COLO668 (cell line): Measurements from ENCODE around the gene CELA2A.
"Not testable (repeated sequence)": the region's sequence is repeated elsewhere in the genome, so short reads cannot be mapped to it uniquely, and the experiment has no call there.

Experiments
- DNase-seq: peaks from one replicate; lab custom pipeline; 2025; ENCODE audit not compliant: unreplicated experiment; lab: John Stamatoyannopoulos, UW

CELA2A gene

DNA sequence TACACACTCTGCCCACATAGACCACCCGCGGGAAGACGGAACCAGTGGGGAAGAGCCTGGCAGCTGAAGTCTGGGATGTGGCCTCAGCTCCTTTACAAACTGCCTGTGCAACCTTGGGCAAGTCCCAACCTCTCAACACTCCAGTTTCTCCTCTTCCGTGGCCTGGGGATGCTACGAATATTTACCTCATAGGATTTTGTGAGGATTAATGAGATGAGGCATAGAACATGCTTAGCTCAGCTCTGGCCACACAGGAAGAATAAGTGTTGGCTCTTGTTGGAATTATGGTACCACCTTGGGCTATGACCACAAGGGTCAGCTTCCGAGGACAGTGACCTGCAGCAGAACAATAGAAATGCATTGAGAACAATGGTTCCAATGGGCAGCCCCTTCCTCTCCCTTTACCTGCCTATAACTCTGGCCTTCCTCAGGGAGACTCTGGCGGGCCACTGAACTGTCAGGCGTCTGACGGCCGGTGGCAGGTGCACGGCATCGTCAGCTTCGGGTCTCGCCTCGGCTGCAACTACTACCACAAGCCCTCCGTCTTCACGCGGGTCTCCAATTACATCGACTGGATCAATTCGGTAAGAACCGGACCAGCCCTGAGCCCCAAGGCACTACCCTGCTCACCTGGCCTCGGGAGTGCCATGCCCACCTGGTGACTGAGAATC is 10.6 kb downstream of the CELA2A start:
- not testable (repeated sequence) for DNase-seq

DNA sequence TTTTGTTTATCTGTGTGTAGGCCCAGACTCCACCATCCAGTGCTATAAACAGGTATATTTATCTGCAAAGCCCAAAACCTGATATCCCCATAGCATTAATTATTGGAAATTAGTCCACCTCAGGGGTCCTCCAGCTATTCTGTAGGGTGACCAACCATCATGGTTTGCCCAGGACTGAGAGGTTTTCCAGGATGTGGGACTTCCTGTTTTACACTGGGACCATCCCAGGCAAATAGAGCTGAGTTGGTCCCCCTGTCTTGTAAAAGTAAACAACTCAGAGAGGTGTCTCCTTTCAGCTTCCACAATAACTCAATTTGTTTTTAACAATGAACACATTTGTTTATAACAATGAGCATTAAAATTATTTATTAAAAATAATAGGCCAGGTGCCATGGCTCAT is 11.6 kb downstream of the CELA2A start:
- no peak for DNase-seq

DNA sequence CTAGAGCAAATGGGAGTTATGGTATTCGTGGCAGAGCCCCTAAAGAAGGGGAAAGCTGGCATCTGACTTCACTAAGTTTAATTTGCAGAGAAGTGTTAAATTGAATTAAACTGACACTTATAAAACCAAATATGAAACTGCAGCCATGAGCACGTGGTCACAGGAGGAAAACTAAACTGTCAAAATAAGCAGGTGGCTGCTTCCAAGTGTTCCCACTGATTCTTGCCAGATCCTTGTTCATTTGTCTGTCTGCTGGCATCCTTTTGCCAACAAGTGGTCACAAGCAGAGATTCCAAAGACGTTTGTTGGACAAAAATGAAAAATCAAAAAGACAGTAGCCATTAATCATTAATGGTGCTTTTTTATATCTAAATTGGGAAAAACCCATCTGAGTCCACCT is 12.8 kb downstream of the CELA2A start:
- no peak for DNase-seq

DNA sequence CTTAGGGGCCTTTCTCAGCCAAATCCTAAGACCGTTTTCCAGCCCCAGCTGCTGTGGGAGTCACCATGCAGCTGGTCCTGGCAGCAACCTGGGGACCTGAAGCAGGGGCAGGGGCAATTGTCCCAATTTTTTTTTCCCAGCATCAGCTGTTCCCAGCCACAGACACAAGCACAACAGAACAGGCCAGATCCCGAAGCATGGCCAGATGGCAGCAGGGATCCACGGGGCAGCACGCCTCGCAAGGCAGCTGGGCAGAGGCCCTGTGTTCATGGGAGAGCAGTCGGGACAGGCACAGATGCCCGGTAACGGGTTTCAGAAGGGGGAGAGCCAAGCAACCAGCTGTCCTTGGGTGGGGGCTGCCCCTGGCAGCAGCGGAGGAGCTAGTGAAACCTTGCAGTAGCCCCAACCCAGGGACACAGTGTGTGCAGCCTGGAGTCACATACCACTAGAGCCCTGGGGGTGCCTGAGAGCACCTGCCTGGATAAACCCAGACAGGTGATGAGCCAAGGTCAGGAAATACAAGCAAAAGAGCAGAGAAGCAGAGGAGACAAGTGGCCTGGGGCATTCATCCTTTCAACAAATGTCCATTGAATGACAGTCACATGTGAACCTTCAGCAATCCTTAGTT is 13.4 kb downstream of the CELA2A start:
- peak; percentile 77 for DNase-seq

DNA sequence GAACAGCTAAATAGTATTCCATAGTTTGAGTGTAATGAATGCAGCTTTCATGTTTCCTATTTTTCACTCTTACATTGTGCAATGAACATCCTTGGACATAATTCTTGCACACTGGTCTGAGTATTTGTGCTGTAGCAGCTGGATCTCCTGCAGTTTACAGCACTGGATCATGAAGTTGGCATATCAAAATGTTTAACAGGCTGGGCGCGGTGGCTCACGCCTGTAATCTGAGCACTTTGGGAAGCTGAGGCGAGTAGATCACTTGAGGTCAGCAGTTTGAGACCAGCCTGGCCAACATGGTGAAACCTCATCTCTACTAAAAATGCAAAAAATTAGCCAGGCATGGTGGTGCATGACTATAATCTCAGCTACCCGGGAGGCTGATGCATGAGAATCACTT is 14.5 kb downstream of the CELA2A start:
- not testable (repeated sequence) for DNase-seq

DNA sequence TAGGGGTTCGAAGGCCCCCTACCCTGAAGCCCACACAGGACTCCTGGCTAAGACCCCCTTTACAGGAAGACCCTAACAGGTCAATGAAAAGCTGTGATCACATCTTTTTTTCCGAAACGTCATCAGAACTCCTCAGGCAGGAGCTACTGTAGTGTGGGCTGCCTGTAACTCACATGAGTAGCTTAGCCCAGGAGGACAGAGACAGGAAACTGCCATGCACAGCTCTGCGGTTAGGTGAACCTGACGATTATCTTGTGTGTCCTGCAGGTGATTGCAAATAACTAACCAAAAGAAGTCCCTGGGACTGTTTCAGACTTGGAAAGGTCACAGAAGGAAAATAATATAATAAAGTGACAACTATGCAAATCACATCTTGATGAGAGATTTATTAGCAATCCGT is 15.2 kb downstream of the CELA2A start:
- DNase-seq, result not testable (repeated sequence)

DNA sequence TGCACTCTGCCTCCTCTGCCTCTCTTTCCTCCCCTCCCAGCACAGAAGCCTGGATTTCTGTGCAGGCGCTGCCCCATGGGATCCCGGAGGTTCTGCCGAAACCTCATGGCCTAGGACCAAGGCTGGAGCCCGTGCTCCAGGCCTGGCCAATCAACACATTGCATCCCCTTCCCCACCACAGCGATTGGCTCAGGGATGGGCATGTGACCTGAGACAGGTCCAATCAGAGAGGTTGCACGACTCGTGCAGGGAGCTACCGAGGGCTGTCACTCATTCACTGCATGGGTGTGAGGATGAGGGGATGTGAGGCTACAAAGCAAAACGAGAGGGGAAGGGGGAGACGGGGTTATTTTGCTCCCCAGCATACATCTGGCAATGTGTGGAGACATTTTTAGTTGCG is 16.1 kb downstream of the CELA2A start:
- DNase-seq, result no peak

DNA sequence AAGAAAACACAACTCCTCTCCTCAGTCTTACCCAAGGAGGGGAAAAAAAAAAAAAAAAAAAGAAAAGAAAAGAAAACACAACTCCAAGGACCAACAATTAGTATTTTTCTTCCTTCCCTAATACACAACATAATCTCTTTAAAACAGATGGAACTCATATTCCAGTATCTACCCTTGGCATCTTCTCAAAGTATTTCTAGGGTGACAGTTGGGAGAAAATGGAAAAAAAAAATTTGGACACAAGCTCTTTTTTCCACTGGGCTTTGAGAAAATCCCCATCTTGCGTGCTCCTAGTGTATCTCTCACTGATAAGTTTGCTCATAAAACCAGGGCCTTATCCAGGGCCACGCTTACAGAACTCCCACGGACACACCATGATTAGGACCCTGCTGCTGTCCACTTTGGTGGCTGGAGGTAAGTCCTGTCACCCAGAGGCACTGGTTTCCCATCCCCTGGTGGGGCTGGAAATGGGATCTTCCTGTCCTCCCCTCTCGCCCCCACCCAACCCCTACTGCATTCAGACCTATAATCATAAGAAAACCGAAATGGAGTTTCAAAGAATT is 19.3 kb downstream of the CELA2A start, which contains the start of gene CELA2B:
TSS of gene CELA2B (plus strand) at position 353 of the 563 bp plus-strand sequence. CDS start at position 375, 22 bp downstream.
- no peak for DNase-seq

DNA sequence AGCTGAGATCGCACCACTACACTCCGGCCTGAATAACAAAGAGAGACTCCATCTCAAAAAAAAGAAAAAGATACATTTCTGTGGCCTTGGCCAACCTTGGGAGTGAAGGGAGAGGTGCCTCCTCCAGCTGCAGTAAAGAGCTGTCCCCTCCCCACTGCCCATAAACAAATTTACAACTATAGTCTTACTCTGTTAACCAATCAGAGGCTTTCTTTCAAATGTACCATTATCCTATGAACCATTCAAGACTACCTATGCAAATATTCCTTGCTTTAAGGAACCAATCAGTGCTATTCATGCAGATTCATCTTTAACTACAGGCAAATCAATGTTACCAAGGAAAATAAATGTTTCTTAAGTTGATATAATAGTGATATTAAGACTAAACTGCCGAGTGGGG is 20.4 kb downstream of the CELA2A start:
- DNase-seq, result no peak

DNA sequence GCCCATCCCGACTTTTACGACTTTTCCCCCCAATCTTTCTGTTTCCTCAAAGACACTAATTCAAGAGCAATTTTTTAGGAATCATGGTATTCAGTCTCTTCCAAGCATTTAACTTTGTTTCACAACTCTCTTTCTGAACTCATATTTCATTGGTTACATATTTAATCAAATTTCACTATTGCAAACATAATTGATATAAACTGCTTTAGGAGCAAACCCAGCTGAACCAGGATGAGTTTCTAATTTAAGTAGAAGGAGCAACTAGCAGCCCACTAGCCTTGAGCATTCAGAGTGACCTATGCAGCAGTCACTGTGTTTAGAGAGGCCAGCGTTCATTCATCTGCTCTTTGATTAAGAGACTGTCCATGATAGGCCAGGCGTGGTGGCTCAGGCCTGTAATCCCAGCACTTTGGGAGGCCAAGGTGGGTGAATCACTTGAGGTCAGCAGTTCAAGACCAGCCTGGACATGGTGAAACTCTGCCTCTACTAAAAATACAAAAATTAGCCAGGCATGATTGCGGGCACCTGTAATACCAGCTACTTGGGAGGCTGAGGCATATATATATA is 21.2 kb downstream of the CELA2A start:
- no peak for DNase-seq

DNA sequence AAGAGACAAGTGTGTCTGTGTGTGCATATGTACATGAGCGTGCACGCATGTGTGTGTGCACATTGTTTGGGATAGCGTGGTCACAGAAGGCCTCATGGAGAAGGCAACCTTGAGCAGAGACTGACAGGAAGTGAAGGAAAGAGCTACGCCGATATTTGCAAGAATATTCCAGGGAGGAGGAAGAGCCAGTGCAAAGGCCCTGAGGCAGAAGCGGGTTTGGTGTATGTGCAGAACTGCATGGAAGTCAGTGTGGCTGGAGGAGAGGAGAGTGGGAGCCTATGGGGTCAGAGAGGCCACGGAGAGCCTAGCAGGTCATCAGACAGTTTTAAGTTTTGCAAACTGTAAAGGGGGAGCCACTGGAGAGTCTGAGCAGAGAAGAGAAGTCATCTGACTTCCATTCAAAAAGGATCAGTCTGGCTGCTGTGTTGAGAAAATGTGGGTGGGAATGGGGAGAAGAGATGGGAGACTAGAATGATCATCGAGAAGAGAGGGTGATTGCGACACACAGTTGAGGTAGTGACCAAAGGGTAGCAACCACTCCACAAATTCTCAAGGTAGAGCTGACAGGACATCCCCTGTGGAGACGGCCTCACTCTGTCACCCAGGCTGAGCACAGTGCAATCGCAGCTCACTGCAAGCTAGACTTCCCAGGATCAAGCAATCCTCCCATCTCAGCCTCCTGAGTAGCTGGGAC is 23.3 kb downstream of the CELA2A start:
- DNase-seq, result no peak

DNA sequence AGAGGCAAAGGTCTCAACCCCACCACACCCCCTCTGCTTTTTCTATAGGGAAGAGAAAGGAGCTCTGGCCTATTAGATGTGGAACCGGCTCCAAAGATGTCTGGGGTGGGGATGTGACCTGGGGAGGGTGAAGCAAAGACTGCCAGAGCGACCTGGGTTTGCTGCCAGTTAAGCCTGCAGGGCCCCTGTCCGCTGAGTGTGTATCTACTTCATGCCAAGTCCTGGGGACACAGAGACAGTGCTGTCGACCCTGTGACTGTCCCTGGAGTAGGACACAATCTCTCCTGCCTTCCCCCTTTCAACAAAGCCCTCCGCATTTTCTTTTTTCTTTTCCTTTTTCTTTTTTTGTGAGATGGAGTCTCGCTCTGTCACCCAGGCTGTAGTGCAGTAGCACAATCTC is 25.9 kb downstream of the CELA2A start:
- not testable (repeated sequence) for DNase-seq

DNA sequence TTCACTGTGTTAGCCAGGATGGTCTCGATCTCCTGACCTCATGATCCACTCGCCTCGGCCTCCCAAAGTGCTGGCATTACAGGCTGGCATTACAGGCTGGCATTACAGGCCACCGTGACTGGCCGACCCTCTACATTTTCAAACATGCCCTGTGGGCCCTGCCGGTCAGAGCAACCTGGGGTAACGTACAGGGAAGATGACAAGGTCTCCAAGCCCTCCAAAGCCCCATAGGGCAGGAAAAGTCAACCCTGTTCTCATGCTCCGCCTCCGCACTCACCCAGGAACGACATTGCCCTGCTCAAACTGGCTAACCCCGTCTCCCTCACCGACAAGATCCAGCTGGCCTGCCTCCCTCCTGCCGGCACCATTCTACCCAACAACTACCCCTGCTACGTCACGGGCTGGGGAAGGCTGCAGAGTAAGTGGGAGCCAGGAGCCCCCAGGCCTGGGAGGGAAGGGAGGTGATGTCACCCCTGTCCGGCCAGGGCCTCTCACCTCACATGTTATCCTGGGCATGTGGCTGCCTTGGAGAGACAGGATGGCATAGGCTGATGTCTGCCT is 26.5 kb downstream of the CELA2A start:
- DNase-seq, result not testable (repeated sequence)

DNA sequence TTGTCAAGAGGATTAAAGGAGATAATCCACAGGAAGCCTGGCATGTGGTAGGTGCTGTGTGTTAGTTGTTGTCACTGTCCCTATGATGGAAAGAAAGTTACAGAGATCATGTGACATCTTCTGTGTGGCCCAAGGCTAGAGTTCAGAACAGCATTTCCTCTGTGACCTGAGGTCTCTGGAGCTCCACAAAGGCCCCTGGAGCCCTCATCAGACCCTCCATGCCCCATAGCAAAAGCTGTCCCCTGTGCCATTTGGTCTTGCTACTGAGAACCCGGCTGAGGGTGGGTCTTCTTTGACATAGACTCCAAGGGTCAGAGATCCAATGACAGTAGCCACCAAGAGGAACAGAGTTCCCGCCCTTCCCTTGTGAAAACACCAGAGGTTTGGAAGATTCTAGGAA is 27.4 kb downstream of the CELA2A start:
- no peak for DNase-seq

DNA sequence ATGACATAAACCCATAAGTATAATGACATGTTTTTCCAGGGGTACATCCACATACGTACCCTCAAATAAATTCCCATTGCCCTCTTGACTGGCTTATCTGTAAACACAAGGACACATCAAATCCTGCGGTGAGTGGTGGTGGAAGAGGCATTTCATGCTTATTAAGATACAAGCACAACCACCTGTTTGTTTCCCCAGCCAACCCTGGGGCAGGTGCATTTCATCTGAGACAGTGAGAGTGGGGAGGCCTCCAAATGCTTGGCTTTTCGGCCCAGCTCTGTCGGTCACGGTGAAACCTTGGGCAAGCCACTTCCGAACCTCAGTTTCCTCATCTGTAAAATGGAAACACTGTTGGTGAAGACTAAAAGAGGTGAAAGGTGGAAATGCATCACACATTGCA is 27.9 kb downstream of the CELA2A start:
- DNase-seq, result not testable (repeated sequence)

DNA sequence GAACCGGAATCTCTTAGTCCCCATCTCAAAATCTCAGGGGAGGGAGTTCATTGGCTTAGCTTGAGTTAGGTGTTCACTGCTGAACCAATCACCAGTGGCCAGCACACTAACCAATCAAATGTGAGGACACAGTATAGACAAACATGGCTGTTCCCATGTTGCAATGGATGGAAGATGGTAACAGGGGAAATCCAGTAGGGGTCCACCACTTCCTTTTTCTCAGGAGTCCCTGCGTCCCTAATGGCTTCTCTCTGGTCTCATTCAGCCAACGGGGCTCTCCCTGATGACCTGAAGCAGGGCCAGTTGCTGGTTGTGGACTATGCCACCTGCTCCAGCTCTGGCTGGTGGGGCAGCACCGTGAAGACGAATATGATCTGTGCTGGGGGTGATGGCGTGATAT is 29.1 kb downstream of the CELA2A start:
- no peak for DNase-seq

DNA sequence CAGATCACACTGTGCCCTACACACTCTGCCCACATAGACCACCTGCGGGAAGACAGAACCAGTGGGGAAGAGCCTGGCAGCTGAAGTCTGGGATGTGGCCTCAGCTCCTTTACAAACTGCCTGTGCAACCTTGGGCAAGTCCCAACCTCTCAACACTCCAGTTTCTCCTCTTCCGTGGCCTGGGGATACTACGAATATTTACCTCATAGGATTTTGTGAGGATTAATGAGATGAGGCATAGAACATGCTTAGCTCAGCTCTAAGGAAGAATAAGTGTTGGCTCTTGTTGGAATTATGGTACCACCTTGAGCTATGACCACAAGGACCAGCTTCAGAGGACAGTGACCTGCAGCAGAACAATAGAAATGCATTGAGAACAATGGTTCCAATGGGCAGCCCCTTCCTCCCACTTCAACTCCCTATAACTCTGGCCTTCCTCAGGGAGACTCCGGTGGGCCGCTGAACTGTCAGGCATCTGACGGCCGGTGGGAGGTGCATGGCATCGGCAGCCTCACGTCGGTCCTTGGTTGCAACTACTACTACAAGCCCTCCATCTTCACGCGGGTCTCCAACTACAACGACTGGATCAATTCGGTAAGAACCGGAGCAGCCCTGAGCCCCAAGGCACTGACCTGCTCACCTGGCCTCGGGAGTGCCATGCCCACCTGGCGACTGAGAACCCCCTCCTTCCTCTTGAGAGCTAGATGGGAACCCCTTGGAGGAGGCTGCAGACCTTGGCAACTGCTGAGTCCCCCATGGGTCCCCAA is 30.5 kb downstream of the CELA2A start:
- DNase-seq, result not testable (repeated sequence)

DNA sequence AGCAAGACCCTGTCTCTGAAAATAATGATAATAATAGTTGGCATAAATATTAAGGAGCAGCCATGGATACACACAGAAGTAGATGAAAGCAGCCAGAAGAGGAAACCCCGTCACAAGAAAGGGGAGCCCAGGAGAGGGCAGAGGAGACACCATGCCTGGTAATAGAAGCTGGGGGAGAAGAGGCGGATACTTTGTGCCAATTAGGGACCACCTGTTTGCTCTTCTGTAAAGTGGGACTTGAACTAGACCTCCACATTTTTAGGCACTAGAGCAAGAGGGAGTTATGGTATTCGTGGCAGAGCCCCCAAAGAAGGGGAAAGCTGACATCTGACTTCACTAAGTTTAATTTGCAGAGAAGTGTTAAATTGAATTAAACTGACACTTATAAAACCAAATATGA is 31.8 kb downstream of the CELA2A start:
- DNase-seq, result no peak

DNA sequence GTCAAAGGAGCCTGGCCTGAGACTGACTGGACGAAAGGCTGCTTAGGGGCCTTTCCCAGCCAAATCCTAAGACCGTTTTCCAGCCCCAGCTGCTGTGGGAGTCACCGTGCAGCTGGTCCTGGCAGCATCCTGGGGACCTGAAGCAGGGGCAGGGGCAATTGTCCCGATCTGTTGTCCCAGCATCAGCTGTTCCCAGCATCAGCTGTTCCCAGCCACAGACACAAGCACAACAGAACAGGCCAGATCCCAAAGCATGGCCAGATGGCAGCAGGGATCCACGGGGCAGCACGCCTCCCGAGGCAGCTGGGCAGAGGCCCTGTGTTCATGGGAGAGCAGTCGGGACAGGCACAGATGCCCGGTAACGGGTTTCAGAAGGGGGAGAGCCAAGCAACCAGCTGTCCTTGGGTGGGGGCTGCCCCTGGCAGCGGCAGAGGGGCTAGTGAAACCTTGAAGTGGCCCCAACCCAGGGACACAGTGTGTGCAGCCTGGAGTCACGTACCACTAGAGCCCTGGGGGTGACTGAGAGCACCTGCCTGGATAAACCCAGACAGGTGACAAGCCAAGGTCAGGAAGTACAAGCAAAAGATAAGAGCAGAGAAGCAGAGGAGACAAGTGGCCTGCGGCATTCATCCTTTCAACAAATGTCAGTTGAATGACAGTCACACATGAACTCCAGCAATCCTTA is 32.7 kb downstream of the CELA2A start:
- DNase-seq, result peak; percentile 96

DNA sequence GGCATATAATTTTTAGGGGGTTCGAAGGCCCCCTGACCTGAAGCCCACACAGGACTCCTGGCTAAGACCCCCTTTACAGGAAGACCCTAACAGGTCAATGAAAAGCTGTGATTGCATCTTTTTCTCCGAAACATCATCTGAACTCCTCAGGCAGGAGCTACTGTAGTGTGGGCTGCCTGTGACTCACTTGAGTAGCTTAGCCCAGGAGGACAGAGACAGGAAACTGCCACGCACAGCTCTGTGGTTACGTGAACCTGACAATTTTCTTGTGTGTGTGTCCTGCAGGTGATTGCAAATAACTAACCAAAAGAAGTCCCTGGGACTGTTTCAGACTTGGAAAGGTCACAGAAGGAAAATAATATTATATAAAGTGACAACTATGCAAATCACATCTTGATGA is 34.5 kb downstream of the CELA2A start:
- not testable (repeated sequence) for DNase-seq
